Sciatic nerve (tissue), 2 donors: ENCODE measurements around the gene SEPTIN14. TPM values are rescaled to one million over a fixed set of nuclear protein-coding genes. Genes with fewer than 3 reads are reported as not detected.
"Not testable (repeated sequence)": the region's sequence is repeated elsewhere in the genome, so short reads cannot be mapped to it uniquely, and the experiment has no call there.

ENCODE experiments used
- ATAC-seq: fragments of 200-7000 bp; cut with Tn5 transposase; one replicate; pipeline ENCODE4 v1.9.1; 2020; ENCODE audit warnings: mild to moderate bottlenecking, moderate library complexity
- DNase-seq: peaks from one replicate; pipeline ENCODE4 v3.0.0-alpha.2; 2020; ENCODE audit warnings: low spot score
- intact Hi-C: fragments of 100-400 bp; cut with DNase I; formaldehyde crosslinking; loops from one replicate; pipeline ENCODE4 v1.14.2; 2022
- total RNA-seq: library from RNA; stranded (reverse); fragmentation: NEBNext Ultra II Directional; extraction: Animal tissue kit (Norgen Biotek cat#: 25700); gene quantifications from one replicate; pipeline ENCODE4 v1.2.1, GENCODE V29; 2021
- donor health status: DM: no; HTN: no; CAD: no.
- donor health status: DM: no; HTN: no; CAD: no.

The SEPTIN14 gene
- not detected for total RNA-seq

DNA sequence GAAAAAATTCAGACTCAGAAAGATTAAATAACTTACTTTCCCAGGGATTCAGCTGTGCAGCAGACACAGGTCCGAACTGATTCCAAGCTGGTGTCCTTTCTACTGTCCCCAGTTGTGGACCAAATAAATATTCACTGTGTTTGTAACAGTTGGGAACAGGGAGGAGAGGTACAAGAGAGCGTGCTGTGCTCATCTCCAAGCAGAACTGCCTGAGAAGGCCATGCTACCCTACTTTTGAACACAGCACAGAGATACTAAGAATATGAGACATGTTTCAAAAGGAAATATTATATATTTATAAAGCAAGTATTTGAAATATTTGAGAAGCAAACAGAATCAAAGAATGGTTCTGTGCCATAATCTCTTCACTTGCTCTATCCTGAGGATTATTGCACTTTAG is at the start of gene SEPTIN14:
Gene SEPTIN14 (minus strand): TSS at position 101 of the 400 bp plus-strand sequence. CDS start 756 bp downstream, outside the sequence.
- intact Hi-C loops, ATAC-seq: not testable (repeated sequence)

DNA sequence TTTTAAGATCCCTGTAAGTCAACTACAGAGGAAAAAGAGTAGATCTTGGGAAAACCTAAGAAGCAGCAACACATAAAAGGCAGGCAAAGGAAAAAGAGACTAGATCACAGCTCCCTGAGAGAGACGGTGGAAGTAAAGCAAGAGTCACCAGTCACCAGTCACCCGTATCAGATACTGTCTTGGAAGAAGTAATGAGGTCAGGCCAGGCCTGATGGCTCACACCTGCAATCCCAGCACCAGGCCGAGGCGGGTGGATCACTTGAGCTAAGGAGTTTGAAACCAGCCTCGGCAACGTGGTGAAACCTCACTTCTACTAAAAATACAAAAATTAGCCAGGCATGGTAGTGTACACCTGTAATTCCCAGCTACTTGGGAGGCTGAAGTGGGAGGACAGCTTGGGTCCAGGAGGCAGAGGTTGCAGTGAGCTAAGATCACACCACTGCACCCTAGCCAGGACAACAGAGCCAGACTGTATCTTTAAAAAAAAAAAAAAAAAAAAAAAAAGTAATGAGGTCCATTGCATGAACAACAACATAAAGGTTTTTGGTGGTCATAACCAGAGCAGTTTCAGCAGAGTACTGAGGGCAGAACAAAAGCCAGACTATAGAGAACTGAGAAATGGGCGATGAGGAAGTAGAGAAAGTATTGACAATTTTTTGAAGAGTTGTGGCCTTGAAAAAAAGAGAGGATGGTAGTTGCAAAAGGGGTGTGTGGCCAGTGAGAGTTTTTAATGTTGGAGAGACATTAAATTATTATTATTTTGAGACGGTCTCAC is 41.6 kb upstream of the SEPTIN14 start:
- intact Hi-C loops = no loop called here
- ATAC-seq (no peak), DNase-seq (no peak)

More for the DNA sequence above, at the start of gene SEPTIN14:
- DNase-seq = not testable (repeated sequence)

DNA sequence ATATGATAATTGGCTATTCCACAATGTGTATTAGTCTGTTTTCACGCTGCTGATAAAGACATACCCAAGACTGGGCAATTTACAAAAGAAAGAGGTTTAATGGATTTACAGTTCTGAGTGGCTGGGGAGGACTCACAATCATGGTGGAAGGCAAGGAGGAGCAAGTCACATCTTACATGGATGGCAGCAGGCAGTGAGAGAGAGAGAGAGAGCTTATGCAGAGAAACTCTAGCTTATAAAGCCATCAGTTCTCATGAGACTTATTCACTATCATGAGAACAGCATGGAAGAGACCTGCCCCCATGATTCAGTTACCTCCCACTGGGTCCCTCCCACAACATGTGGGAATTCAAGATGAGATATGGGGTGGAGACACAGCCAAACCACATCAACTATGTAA is 38.5 kb upstream of the SEPTIN14 start:
- ATAC-seq, intact Hi-C loops, DNase-seq: not testable (repeated sequence)

DNA sequence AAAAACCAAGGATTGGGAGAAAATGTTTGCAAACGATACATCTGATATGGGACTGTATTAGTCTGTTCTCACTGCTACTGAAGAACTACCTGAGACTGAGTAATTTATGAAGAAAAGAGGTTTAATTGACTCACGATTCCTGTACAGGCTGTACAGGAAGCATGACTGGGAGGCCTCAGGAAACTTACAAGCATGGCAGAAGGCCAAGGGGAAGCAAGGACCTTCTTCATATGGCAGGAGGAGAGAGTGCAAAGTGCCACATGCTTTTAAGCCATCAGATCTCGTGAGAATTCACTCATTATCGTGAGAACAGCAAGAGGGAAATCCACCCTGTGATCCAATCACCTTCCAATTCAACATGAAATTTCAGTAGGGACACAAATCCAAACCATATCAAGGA is 35.7 kb upstream of the SEPTIN14 start:
- no peak for DNase-seq
- ATAC-seq = no peak
- intact Hi-C loops = no loop called here

DNA sequence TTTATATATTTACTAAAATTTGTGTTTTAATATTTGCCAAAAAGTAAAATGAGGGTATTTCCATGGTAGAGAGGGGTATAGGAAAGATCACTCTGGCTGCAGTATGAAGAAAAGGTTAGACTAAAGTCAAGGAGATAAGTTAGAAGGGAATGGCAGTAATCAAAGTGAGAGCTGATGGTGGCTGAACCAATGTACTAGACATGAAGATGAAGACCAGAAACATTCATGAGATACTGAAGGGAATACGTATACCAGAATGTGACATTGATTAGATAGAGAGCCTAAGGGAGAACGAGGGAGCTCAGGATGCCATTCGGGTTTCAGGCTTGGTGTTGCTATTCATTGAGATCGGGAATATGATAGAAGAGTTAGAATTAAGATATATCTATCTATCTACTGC is 32.5 kb upstream of the SEPTIN14 start:
- no peak for DNase-seq
- intact Hi-C loops = no loop called here
- no peak for ATAC-seq

DNA sequence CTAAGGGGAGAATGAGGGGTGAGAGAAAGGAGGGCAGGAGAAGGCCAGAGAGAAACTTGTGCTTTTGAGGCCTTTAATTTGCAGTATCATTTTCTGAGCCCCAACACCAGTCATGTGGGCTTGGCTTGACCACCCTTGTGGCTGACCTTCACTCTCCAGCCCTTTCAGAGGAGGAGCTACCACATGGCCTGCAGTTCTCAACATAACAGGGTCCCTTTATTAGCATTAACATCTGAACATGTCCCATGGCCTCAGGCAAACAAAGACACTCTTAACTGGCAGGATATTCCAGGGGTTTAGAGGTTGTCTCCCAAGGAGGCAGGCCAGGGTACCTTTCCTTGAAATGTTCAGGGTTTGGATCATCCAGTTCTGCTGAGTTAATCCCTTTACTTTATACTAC is 31.4 kb upstream of the SEPTIN14 start:
- ATAC-seq (no peak), DNase-seq (no peak)
- intact Hi-C loops = no loop called here

DNA sequence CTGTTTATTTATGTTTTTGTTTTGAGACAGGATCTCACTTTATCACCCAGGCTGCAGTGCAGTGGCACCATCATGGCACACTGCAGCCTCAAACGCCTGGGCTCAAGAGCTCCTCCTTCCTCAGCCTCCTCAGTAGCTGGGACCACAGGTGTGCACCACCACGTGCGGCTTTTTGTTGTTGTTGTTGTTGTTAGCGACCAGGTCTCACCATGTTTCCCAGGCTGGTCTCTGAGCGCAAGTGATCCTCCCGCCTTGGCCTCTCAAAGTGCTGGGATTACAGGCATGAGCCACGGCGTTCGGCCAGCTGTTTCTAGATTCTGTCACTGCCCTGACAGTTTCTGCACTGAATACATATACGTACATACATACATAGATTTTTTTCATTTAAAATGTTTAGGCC is 25.8 kb upstream of the SEPTIN14 start:
- ATAC-seq, DNase-seq, intact Hi-C loops: not testable (repeated sequence)

DNA sequence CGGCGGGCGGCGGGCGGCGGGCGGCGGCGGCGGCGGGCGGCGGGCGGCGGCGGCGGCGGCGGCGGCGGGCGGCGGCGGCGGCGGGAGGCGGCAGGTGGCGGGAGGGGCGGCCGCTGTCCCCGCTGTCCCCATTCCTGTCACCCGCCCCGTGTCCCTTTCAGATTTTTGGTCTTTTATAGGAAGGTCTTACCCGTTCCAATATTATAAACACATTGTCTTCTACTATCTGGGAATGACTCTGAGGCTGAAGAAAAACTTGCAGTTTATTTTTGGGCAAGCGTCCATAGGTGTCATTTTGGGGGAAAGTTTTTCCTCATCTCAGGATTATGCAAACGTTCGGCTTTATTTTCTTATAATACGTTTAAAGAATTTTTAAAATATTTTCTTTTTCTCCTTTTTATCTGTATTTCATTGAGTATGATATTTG is 25.3 kb upstream of the SEPTIN14 start:
- DNase-seq (no peak), ATAC-seq (no peak)
- intact Hi-C loops = no loop called here

DNA sequence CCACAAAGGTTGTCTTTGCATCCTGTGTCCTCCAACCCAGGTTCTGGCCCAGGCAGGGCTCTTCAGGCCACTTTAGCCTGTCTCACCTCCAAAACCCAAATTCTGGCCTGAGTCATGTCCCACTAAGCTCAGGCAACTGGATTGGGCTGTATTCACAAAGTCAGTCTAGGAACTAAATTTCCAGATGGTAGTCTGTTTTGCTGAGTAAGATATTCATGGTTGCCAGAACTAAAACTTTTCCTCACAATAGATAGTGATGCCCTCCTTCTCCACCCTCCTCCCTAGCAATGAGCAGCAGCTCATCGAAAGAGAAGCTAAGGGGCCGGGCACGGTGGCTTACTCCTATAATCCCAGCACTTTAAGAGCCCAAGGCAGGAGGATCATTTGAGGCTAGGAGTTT is 21.8 kb upstream of the SEPTIN14 start:
- no peak for ATAC-seq
- no peak for DNase-seq
- intact Hi-C loops = no loop called here

DNA sequence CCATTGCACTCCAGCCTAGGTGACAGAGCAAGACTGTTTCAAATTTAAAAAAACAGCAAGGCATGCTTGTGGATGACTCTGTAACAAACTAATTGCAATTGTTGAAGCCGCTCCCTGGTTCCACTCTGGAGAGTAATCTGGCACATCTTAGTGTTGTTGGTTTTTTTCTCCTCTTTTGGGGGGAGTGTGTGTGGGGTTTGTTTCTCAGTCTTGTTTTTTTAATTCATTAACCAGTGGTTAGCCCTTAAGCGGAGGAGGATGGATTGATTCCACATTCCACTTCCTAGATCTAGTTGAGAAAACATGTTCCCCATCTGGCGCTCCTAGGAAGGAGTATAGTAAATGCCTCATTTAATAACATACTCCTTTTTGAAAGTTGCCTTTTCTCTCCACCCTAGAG is 16.1 kb upstream of the SEPTIN14 start:
- DNase-seq (no peak), ATAC-seq (no peak)
- intact Hi-C loops = no loop called here

DNA sequence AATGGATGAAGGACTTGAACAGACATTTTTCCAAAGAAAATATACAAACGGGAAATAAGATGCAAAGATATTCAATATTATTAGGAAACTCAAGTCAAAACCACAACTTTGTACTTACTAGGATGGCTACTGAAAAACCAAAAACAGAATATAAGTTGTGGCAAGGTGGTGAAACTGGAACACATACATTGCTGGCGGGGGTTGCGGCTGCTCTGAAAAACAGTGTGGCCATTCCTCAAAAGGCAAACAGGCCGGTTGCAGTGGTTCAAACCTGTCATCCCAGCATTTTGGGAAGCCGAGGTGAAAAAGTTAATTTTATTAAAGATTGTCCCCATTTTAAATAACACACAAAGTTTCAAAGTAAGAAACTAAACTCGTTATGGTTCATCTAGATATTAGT is 14.8 kb upstream of the SEPTIN14 start:
- ATAC-seq (no peak), DNase-seq (no peak)
- intact Hi-C loops = no loop called here

DNA sequence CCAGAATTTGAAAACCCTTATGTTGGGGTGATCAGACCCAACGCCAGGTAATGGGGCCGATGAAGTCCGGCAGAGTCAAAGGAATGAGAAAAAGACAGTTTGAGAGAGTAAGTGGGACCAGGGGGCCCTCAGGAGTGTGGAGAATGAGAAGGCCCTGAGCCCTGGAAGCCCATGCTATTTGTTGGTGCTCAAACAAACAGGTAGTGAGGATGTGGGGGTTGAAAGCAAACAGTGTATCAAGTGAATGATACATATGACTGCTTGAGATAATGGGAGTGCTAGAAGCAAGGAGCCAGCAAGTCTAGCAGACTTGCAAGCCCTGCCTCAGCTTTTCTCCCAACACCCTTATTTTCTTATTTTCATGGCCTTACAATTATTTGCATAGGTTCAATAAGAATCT is 11.2 kb upstream of the SEPTIN14 start:
- DNase-seq (no peak), ATAC-seq (no peak)
- intact Hi-C loops = no loop called here

DNA sequence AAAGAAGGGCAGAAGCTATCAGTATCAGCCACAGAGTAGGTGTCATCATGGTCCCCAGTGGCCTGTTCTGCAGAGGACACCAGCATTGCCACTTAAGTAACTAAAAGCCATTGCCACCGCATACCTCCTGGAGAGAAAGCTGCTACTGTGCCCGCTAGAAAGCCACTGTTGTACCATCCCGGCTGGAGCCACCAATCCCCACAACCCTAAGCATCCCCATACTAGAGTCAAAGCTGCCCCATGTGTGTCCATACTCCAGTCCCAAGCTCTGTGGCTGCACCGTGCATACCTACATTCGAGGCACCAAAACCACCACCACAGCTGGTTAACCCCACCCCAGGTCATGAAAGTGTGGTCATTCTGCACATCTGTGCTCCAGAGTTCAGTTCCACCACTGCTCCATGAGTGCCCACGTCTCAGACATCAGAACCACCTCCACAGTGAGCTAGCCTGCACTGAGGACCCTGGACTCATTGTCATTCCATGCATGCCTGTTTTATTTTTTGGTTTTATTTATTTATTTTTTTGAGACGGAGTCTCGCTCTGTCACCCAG is 9.5 kb upstream of the SEPTIN14 start:
- ATAC-seq (no peak), DNase-seq (no peak)
- intact Hi-C loops = no loop called here

DNA sequence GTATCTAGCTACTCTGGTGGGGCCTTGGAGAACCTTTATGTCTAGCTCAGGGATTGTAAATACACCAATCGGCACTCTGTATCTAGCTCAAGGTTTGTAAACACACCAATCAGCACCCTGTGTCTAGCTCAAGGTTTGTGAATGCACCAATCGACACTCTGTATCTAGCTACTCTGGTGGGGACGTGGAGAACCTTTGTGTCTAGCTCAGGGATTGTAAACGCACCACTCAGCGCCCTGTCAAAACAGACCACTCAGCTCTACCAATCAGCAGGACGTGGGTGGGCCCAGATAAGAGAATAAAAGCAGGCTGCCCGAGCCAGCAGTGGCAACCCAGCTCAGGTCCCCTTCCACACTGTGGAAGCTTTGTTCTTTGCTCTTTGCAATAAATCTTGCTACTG is 6.4 kb upstream of the SEPTIN14 start:
- DNase-seq, ATAC-seq, intact Hi-C loops: not testable (repeated sequence)

DNA sequence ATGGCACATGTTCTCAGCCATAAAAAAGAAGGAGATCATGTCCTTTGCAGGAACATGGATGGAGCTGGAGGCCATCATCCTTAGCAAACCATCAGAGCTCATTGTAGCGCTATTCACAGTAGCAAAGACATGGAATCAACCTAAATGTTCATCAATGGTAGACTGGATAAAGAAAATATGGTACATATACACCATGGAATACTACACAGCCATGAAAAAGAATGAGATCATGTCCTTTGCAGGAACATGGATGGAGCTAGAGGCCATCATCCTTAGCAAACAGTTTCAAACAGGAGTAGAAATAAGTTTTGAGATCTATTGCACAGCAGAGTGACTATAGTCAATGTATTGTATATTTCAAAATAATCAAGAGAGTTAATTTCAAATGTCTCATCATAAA is 17.4 kb downstream of the SEPTIN14 start:
- ATAC-seq, DNase-seq, intact Hi-C loops: not testable (repeated sequence)

DNA sequence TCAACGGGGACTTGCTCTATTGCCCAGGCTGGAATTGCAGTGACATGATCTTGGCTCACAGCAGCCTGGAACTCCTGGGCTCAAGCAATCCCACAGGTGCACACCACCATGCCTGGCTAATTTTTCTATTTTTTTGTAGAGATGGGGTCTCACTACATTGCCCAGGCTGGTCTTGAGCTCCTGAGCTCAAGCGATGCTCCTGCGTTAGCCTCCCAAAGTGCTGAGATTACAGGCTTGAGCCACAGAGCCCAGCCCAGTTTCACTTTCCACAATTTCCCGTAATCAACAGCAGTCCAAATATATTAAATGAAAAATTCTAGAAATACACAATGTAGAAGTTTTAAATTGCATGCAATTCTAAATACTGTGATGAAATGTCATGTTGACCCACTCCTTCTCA is 24.0 kb downstream of the SEPTIN14 start:
- intact Hi-C loops = no loop called here
- ATAC-seq (no peak), DNase-seq (no peak)

DNA sequence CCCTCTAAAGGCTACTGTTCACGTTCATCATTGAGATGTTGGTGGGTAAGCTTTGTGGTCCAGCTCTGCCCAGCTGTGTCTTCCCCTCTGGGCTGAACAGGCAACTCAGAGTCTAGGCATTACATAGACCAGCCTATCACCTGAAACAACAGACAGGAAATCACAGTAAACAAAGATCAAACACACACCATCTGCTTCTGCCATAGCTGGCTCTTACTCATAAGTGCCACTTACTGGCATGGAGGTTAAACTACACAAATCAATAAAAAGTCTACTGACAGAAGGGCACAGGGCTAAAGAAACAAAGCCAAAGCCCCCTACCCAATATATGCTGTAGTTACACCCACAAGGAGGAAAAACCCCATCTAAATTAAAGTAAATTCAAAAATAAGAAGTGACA is 35.0 kb downstream of the SEPTIN14 start:
- no peak for ATAC-seq
- intact Hi-C loops = no loop called here
- DNase-seq = no peak

DNA sequence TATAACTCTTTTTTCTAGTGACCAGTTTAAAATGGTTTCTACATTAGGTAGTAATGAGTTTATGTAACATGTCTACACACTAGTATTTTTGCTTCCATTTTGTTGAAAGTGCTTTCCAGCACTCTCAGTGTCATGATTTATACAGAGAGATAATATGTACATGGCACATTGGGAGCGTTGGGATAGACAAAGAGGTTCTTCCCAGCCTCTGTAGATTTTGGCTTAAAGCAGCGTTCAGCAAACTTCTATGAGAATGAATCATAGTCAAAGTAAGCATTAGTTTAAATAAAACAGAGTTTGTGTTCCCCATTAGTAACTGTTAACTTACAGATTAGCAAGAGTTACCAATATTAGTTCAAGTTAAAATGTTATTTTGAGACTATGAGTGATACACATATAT is 43.9 kb downstream of the SEPTIN14 start:
- DNase-seq = no peak
- intact Hi-C loops = no loop called here
- no peak for ATAC-seq

DNA sequence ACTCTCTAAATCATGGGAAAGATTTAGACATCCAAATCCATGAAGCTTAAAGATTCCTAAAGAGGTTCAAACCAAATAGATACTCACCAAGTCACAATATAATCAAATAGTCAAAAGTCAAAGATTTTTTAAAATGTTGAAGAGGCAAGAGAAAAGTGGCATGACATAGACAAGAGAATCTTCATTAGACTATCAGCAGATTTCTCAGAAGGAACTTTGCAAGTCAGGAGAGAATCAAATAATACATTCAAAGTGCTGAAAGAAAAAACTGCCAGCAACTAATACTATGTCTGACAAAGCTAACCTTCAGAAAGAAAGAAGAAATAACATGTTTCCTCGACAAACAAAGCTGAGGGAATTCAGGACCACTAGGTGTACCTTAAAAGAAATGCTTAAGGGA is 65.3 kb downstream of the SEPTIN14 start:
- ATAC-seq, intact Hi-C loops: not testable (repeated sequence)

DNA sequence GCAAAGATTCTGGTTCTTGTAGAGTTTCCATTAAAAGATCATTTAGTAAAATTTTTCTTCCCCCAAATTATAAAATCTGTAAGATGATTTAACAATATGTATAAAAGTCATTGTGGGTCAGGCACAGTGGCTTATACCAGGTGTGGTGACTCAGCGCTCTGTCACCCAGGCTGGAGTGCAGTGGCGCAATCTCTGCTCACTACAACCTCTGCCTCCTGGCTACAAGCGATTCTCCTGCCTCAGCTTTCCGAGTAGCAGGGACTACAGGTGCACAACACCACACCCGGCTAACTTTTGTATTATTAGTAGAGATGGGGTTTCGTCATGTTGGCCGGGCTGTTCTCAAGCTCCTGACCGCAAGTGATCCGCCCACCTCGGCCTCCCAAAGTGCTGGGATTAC is 68.0 kb downstream of the SEPTIN14 start:
- DNase-seq (no peak), ATAC-seq (no peak)
- intact Hi-C loops = no loop called here

More for the DNA sequence above, 65.3 kb downstream of the SEPTIN14 start:
- not testable (repeated sequence) for DNase-seq

DNA sequence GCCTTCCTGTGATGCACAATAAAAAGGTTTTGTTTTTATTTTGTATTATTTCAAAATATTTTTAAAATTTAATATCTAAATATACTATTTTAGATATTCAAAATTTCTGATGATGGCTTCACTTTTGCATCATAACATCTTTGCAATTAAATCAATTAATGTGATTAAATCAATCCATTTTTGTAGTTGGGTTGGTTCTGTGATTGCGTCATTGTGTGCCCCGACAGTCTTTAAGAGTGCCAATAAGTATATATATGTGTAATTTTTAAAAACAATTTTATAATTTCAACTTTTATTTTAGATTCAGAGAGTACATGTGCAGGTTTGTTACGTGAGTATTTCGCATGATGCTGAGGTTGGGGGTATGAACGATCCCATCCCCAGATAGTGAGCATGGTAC is 70.5 kb downstream of the SEPTIN14 start:
- ATAC-seq = no peak
- no peak for DNase-seq
- intact Hi-C loops = no loop called here
